Effector CD4-positive, alpha-beta T cell (primary cell): Measurements from ENCODE around the gene LARP1.
"Not testable (repeated sequence)": the region's sequence is repeated elsewhere in the genome, so short reads cannot be mapped to it uniquely, and the experiment has no call there.

Experiments used
- DNase-seq: peaks from one replicate; pipeline ENCODE4 v3.0.0-alpha.2; 2020

The LARP1 gene

GRCh38 chr5:154735362-154735761 is 19.8 kb upstream of the LARP1 start:
- DNase-seq: not testable (repeated sequence)

- DNase-seq: not testable (repeated sequence)
Observed at GRCh38 chr5:154736372-154736771, 18.8 kb upstream of the LARP1 start.

GRCh38 chr5:154737667-154738320 is 17.4 kb upstream of the LARP1 start:
- DNase-seq: no peak

GRCh38 chr5:154740483-154740882 is 14.7 kb upstream of the LARP1 start:
- no peak for DNase-seq

GRCh38 chr5:154740957-154741356 is 14.2 kb upstream of the LARP1 start:
- no peak for DNase-seq

GRCh38 chr5:154741415-154741814 is 13.8 kb upstream of the LARP1 start:
- no peak for DNase-seq

GRCh38 chr5:154743812-154744211 is 11.4 kb upstream of the LARP1 start:
- DNase-seq: no peak

- no peak for DNase-seq
Observed at GRCh38 chr5:154745349-154745748, 9.8 kb upstream of the LARP1 start.

- no peak for DNase-seq
Observed at GRCh38 chr5:154749491-154749890, 5.7 kb upstream of the LARP1 start.

GRCh38 chr5:154750641-154751040 is 4.5 kb upstream of the LARP1 start:
- DNase-seq: not testable (repeated sequence)

- no peak for DNase-seq
Observed at GRCh38 chr5:154751854-154752253, 3.3 kb upstream of the LARP1 start.

GRCh38 chr5:154753792-154754191 is 1.4 kb upstream of the LARP1 start:
- no peak for DNase-seq

- peak; percentile 100 for DNase-seq
Observed at GRCh38 chr5:154754460-154755360, 467 bp upstream of the LARP1 start.

- DNase-seq: peak; percentile 21
Observed at GRCh38 chr5:154756009-154756867, 1.1 kb downstream of the LARP1 start.

- DNase-seq: peak; percentile 34
Observed at GRCh38 chr5:154756868-154757813, 2.0 kb downstream of the LARP1 start.

- DNase-seq: peak; percentile 49
Observed at GRCh38 chr5:154757814-154758406, 2.7 kb downstream of the LARP1 start.

GRCh38 chr5:154758493-154758892 is 3.3 kb downstream of the LARP1 start:
- DNase-seq: no peak

GRCh38 chr5:154758977-154759376 is 3.8 kb downstream of the LARP1 start:
- DNase-seq: no peak

GRCh38 chr5:154759868-154760267 is 4.7 kb downstream of the LARP1 start:
- DNase-seq: not testable (repeated sequence)

- DNase-seq: peak; percentile 11
Observed at GRCh38 chr5:154761046-154761736, 6.0 kb downstream of the LARP1 start.

- DNase-seq: no peak
Observed at GRCh38 chr5:154762261-154762660, 7.1 kb downstream of the LARP1 start.
